B cell (primary cell): ENCODE results near the gene OR1L6. TPM values are rescaled to one million over a fixed set of nuclear protein-coding genes. Genes with fewer than 3 reads are reported as not detected.

Source experiments
- ATAC-seq: fragments of 200-7000 bp; cut with Tn5 transposase; one replicate; pipeline ENCODE4 v1.10.0; 2021; ENCODE audit warnings: low read depth, mild to moderate bottlenecking, moderate number of reproducible peaks, moderate library complexity
- CTCF ChIA-PET: fragments of 350-600 bp; sonication (Branson Sonifier 250); formaldehyde crosslinking; loops from one replicate; lab custom pipeline; 2021; ENCODE audit warnings: antibody characterized with exemption, inconsistent platforms; lab: Charles Lee
- POLR2A ChIA-PET: fragments of 350-600 bp; sonication (Branson Sonifier 250); formaldehyde crosslinking; loops from one replicate; lab custom pipeline; 2021; ENCODE audit warnings: antibody characterized with exemption; lab: Charles Lee
- DNase-seq: peaks from one replicate; pipeline ENCODE4 v3.0.0; 2013
- H2AFZ ChIP-seq: 2 replicates; pipeline ENCODE4 v1.6.1; 2012; ENCODE audit warnings: mild to moderate bottlenecking, low read depth, low read length; ENCODE audit not compliant: insufficient read depth, poor library complexity, severe bottlenecking
- H3K27ac ChIP-seq, 2 donors: 1 replicate in 1 of 2; 2 replicates in 1 of 2; pipeline ENCODE4 v1.5.1; 2012 to 2013; ENCODE audit warnings: low read length in 2 of 2, mild to moderate bottlenecking in 2 of 2, moderate library complexity in 1 of 2
- H3K27me3 ChIP-seq, 4 experiments: fragments of 200-600 bp in 1 of 4; sonication (generic) in 1 of 4; replicated peaks in 1 of 4; 1 replicate in 2 of 4; 2 replicates in 2 of 4; pipeline versions ENCODE4 v1.6.1 to v1.7.0; 2013 to 2016; ENCODE audit warnings: low read length in 3 of 4, mild to moderate bottlenecking in 2 of 4, mixed read lengths in 1 of 4, moderate library complexity in 1 of 4; ENCODE audit not compliant: insufficient read depth in 4 of 4, control insufficient read depth in 3 of 4; ENCODE audit errors: control extremely low read depth in 1 of 4
- H3K36me3 ChIP-seq, 2 experiments: replicated peaks in 1 of 2; 1 replicate in 1 of 2; 2 replicates in 1 of 2; pipeline versions ENCODE4 v1.6.1 to v1.7.1; 2013; ENCODE audit warnings: low read length in 1 of 2; ENCODE audit not compliant: insufficient read depth in 2 of 2, control insufficient read depth in 1 of 2; ENCODE audit errors: control extremely low read depth in 1 of 2, extremely low read depth in 1 of 2
- H3K4me1 ChIP-seq, 2 donors: fragments of 200-600 bp in 1 of 2; sonication (generic) in 1 of 2; 1 replicate in 1 of 2; 2 replicates in 1 of 2; pipeline versions ENCODE4 v1.5.1 to v1.6.1; 2013 to 2017; ENCODE audit warnings: low read length in 2 of 2; ENCODE audit not compliant: control insufficient read depth in 2 of 2, insufficient read depth in 2 of 2
- H3K4me2 ChIP-seq: replicated peaks from 2 replicates; pipeline ENCODE3; 2012; ENCODE audit warnings: mild to moderate bottlenecking, low read depth, low read length; ENCODE audit not compliant: poor library complexity, severe bottlenecking
- H3K4me3 ChIP-seq, 5 experiments: fragments of 200-600 bp in 1 of 5; sonication (generic) in 1 of 5; 1 replicate in 3 of 5; 2 replicates in 2 of 5; pipeline versions ENCODE4 v1.5.1 to v1.7.0; 2011 to 2016; ENCODE audit warnings: low read length in 4 of 5, mild to moderate bottlenecking in 4 of 5, low read depth in 2 of 5, control low read depth in 1 of 5, moderate library complexity in 1 of 5; ENCODE audit not compliant: insufficient read depth in 1 of 5; ENCODE audit errors: control extremely low read depth in 1 of 5, extremely low read depth in 1 of 5
- H3K79me2 ChIP-seq: fragments of 200-600 bp; sonication (generic); one replicate; pipeline ENCODE4 v1.6.0; 2016; ENCODE audit warnings: low read length; ENCODE audit not compliant: control insufficient read depth, insufficient read depth
- H3K9ac ChIP-seq: fragments of 200-600 bp; sonication (generic); 2 replicates; pipeline ENCODE4 v1.6.1; 2017; ENCODE audit warnings: mild to moderate bottlenecking, low read length, moderate library complexity
- H3K9me3 ChIP-seq, 3 donors: one replicate each; pipeline versions ENCODE4 v1.6.1 to v1.7.1; 2013; ENCODE audit warnings: low read length in 2 of 3; ENCODE audit not compliant: control insufficient read depth in 2 of 3, insufficient read depth in 1 of 3; ENCODE audit errors: control extremely low read depth in 1 of 3
- H4K20me1 ChIP-seq: 2 replicates; pipeline ENCODE4 v1.6.0; 2012; ENCODE audit warnings: mild to moderate bottlenecking, low read length; ENCODE audit not compliant: insufficient read depth, control insufficient read depth, poor library complexity, severe bottlenecking
- H3K27ac Mint-ChIP-seq: one replicate; pipeline ENCODE4 v1.8.0; 2021; ENCODE audit warnings: mixed read lengths
- H3K27me3 Mint-ChIP-seq: one replicate; pipeline ENCODE4 v1.8.0; 2021; ENCODE audit warnings: mixed read lengths
- H3K4me1 Mint-ChIP-seq: one replicate; pipeline ENCODE4 v1.8.0; 2021; ENCODE audit warnings: mixed read lengths
- H3K4me3 Mint-ChIP-seq: one replicate; pipeline ENCODE4 v1.8.0; 2021; ENCODE audit warnings: mixed read lengths
- H3K9me3 Mint-ChIP-seq: one replicate; pipeline ENCODE4 v1.8.0; 2022; ENCODE audit warnings: mixed read lengths; ENCODE audit not compliant: insufficient read depth
- CTCF ChIP-seq: fragments of 200-600 bp; IDR thresholded peaks from one replicate; pipeline ENCODE4 v1.8.0; 2022; ENCODE audit warnings: antibody characterized with exemption, mild to moderate bottlenecking
- EZH2 ChIP-seq: IDR thresholded peaks from 2 replicates; pipeline ENCODE4 v1.6.1; 2012; ENCODE audit warnings: borderline replicate concordance, low read depth, mild to moderate bottlenecking, moderate library complexity, low read length; ENCODE audit not compliant: insufficient read depth, poor library complexity, severe bottlenecking
- WGBS: methylation state at CpG from one replicate; pipeline ENCODE4 v1.1.5; 2013; ENCODE audit warnings: missing lambda C conversion rate; ENCODE audit not compliant: insufficient coverage; 5-methylcytosine and 5-hydroxymethylcytosine counted together
- intact Hi-C: fragments of 100-400 bp; cut with micrococcal nuclease; formaldehyde crosslinking; loops from one replicate; pipeline ENCODE4 v1.10.0; 2022
- polyA plus RNA-seq: library from polyadenylated mRNA; depleted of rRNA; stranded (reverse); fragments of >200 nt; gene quantifications from 2 replicates; pipeline ENCODE4 v1.2.3, GENCODE V29; 2012
- total RNA-seq, 2 donors: library from RNA; stranded (reverse); fragments of 120-200 nt in 1 of 2; gene quantifications; 1 replicate in 1 of 2; 2 replicates in 1 of 2; pipeline versions ENCODE4 v1.2.3 to v1.2.4, GENCODE V29; 2013 to 2022

OR1L6 gene
- total and polyA plus RNA-seq, 2 donors (not counting 1 experiment from before 2014, with no cell fraction given): not detected

- no peak overlapping the region for H3K27ac Mint-ChIP-seq
- DNase-seq: no peak
- Histone ChIP-seq H3K4me2 (no peak overlapping the region), H3K36me3 (no peaks in the 10 kb centered on the region), H3K4me3 (no peak overlapping the region), H3K4me1 (no peaks in the 10 kb centered on the region), H3K27me3 (no peaks in the 10 kb centered on the region), H3K79me2 (no peaks in the 10 kb centered on the region), H2AFZ (no peak overlapping the region), H3K9ac (no peak overlapping the region), H4K20me1 (no peaks in the 10 kb centered on the region), H3K9me3 (no peaks in the 10 kb centered on the region), H3K27ac (no peak overlapping the region)
- TF ChIP-seq EZH2 (no peak), CTCF (no peak)
- no peak overlapping the region for H3K4me3 Mint-ChIP-seq
- ChIA-PET CTCF (no interaction called here), POLR2A (no interaction called here)
- no peaks in the 10 kb centered on the region for H3K27me3 Mint-ChIP-seq
- H3K9me3 Mint-ChIP-seq: no peaks in the 10 kb centered on the region
- no peaks in the 10 kb centered on the region for H3K4me1 Mint-ChIP-seq
- intact Hi-C loops: no loop called here
- no peak for ATAC-seq
Observed at GRCh38 chr9:122785269-122785668, 43.2 kb downstream of the OR1L6 start.

- Mint-ChIP-seq H3K27me3 (no peaks in the 10 kb centered on the region), H3K4me1 (no peaks in the 10 kb centered on the region), H3K4me3 (no peak overlapping the region), H3K27ac (no peak overlapping the region), H3K9me3 (no peaks in the 10 kb centered on the region)
- Histone ChIP-seq H3K4me2 (no peak overlapping the region), H3K27ac (no peak overlapping the region), H4K20me1 (no peaks in the 10 kb centered on the region), H3K4me3 (no peak overlapping the region), H3K27me3 (no peaks in the 10 kb centered on the region), H3K79me2 (no peaks in the 10 kb centered on the region), H3K9me3 (no peaks in the 10 kb centered on the region), H3K36me3 (no peaks in the 10 kb centered on the region), H3K9ac (no peak overlapping the region), H3K4me1 (no peaks in the 10 kb centered on the region), H2AFZ (no peak overlapping the region)
- ChIA-PET POLR2A (no interaction called here), CTCF (no interaction called here)
- TF ChIP-seq CTCF (no peak), EZH2 (no peak)
- DNase-seq (no peak), ATAC-seq (no peak)
- intact Hi-C loops: no loop called here
- no CpG with 5 or more reads among the region's 4 CpGs for WGBS
Observed at GRCh38 chr9:122786338-122786737, 44.2 kb downstream of the OR1L6 start.
